EL (cell line): Measurements from ENCODE around the gene DYNLT2.

Source experiments
- DNase-seq: peaks from one replicate; pipeline ENCODE4 v3.0.0-alpha.2; 2016

The DYNLT2 gene

DNA sequence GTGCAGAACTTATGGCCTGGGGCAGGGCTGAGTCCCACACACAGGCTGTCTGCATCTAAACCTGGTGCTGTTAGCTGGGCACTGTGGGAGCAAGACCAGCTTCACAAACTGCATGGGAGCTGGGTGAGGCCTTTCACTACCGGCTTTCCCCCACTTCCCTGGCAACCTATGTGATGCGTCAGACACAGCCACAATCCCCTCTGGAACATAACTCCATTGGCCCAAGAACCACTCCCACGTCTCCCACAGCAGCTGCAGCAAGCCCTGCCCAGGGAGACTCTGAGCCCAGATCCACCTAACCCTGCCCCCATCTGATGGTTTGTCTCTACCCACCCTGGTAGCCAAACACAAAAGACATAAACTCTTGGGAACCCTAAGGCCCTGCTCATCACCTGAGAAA is 58.9 kb downstream of the DYNLT2 start:
- DNase-seq: no peak

DNA sequence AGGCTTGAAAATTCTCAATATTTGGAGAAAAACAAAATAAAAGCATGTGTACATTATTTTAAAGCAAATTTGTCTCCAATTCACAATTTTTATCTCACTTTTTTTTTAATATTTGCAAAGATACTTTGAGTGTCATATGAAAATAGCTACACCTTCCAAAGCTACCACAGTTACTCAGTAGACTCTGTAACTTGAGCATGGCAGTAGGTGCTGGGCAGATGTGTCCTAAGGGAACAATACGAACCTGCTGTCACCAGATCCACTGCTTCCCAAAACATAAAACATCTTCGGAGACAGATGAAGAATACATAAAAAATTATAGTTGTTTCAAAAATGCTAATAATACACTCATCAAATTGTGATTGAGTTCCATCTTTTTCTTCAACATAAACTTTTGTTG is 60.1 kb downstream of the DYNLT2 start:
- DNase-seq: no peak
